ENCODE results near the gene NCAM2.

Gene NCAM2

DNA sequence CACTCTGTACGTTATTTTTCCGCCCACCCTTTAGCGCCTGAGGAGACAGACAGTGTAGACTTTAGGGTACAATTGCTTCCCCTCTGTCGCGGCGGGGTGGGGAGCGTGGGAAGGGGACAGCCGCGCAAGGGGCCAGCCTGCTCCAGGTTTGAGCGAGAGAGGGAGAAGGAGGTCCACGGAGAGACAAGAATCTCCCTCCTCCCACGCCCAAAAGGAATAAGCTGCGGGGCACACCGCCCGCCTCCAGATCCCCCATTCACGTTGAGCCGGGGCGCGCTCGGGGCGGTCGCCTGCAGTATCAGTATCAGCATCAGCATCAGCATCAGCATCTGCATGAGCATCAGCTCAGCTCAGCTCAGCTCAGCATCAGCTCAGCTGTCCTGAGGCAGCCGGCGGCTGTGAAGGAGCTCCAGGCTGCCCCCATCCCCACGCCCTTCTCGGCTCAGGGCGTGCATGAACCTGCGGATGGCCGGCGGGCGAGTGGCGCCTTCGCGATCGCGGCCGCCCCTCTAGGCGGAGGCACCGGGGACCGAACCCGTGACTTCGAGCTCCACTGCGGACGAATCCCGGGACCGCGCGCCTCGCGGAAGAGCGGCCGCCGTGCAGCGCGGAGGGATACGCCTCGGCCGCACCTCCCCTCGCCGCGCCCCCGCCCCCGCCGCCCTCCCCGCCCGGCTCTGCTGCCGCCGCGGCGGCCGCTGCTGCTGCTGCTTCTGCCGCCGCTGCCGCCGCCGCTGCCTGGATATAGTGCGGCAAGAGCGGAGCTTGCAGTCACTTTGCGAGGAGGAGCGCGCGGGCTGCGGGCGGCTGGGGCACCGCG, at the start of gene NCAM2:
NCAM2 (plus strand) TSS at position 774 of the 820 bp plus-strand sequence.
- peak; percentile 28 to 42 for DNase-seq (ENCODE audit: low read depth in 2 of 2)

GRCh38 chr21:20949884-20950283, 48.3 kb upstream of the NCAM2 start:
- no peak for DNase-seq (ENCODE audit: low read depth in 2 of 2)

- no peak for DNase-seq (ENCODE audit: low read depth in 2 of 2)
These were observed 32.4 kb upstream of the NCAM2 start for GRCh38 chr21:20965816-20966215.

GRCh38 chr21:20968391-20968790, 29.8 kb upstream of the NCAM2 start:
- DNase-seq (ENCODE audit: low read depth in 2 of 2), result no peak

- DNase-seq (ENCODE audit: low read depth in 2 of 2), result no peak
These were observed 27.5 kb upstream of the NCAM2 start for GRCh38 chr21:20970691-20971090.

DNA sequence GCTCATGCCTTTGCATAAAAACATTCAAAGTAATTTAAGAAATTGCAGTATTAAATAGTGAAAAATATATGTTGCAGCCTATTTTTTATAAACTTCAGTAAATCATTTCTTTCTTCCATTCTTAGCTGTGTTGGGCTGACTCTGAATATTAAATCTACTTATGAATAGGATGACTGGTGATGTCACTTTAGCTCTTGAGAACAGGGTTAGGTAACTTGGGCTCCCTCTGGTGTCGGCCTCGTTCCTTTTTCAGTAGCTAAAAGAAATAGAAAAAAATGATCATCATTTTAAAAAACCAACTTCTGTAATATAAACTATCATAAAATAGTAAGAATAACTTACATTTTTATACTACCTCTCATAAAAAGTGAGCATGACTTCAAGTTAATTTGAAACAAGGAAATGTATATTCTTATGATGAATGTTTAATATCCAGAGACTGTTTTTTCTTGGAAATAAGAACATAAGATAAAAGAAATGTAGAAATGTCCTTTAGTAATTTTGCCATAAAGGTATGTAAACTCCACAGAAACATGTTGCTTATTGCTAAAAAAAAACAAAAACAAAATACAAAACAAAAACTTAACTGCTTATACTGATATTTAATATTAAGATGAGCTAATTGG, 26.8 kb upstream of the NCAM2 start:
- DNase-seq (ENCODE audit: low read depth in 2 of 2), result no peak

DNA sequence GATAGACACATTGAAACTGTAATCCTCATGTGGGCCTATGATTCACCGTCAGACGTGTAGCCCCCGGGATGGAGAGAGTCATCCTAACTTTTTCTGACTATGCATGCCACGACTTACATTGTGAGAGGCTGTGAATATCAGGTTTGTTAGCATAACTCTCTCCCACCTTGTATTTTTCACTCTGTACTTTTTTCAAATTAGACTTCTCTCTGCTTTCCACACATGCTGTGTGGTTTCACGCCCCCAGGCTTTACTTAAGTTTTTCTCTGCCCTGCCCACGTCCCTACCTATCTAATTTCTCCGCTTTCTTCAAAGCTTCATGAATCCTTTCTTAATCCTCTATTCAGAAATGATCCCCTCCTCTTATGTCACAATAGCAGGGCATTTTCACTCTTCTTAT, 3.4 kb upstream of the NCAM2 start:
- DNase-seq (ENCODE audit: low read depth in 2 of 2), result no peak

DNA sequence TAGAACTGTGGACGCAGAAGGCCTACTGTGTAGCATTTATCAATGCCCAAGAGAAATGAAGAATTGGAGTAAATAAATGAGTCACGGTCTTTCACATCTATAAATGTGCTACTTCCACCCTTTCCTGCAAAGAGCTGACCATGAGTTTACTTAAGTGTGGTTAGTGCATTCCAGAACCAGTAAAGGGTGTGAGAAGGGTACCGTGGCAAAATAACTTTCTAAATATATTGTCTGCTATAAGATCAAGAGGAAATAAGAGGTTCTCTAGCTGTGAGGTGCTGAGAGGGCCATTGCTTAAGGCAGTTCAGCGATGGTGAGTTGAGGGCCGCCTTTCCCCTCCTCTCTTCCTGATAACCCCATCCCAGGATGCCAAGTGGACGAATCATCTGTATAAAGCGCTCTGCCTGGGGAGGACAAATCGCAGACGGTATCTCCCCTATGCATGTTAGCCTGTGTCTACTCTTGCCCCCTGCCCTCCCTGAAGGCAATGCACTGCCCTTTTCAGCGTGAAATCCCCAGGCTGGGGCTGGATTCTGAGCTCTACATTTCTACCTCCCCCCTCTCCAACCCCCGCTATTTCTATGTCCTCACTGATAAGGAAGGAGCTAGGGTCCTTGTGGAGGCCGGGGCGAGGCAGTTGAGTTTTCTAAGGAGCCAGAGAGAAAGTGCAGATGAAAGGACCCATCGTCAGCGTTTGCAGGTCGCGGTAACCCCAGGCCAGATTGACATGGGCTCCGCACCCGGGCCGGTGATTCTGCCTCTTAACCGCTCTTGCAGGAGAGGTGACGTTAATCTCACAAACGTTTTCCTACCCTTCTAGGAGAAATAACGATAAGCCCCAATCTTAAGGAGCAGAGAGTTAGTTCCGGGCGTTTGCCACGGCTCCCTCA, 1.5 kb upstream of the NCAM2 start:
- no peak for DNase-seq (ENCODE audit: low read depth in 2 of 2)

- DNase-seq (ENCODE audit: low read depth in 2 of 2), result no peak
These were observed 936 bp upstream of the NCAM2 start for GRCh38 chr21:20997311-20997635.

DNA sequence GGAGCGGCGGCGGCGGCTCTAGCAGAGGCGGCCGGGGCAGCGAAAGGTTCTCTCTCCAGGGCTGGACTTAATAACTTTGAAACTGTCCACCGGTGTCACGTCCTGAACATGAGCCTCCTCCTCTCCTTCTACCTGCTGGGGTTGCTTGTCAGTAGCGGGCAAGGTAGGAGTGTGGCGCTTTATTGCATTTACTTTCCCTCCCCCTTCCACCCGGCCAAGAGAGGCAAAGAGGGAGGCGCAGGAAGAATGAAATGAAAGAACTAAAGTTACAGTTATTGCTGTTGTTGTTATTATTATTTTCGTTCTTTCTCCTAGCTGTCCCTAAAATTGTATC, 214 bp downstream of the NCAM2 start:
- no peak for DNase-seq (ENCODE audit: low read depth in 2 of 2)

- DNase-seq (ENCODE audit: low read depth in 2 of 2), result no peak
These were observed 677 bp downstream of the NCAM2 start for GRCh38 chr21:20998886-20999285.

DNA sequence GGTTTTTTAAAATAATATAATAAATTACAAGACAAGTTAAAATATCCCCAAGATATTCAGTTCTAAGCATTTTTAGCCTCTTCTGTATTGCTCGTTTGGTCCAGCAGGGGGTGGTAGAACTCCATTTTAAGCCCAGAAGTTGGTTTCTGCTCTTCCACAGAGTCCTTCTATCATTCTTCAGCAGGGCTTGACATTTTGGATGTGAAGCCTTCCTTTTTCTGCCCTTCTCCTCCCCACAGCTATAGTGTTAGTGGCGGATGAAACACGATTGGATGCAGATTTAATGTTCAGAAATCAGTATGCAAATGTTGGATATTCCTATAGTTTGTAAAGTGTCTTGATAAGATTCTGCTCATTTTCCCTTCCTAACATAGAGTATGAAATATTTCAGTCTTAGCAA, 1.4 kb downstream of the NCAM2 start:
- DNase-seq (ENCODE audit: low read depth in 2 of 2), result no peak

DNA sequence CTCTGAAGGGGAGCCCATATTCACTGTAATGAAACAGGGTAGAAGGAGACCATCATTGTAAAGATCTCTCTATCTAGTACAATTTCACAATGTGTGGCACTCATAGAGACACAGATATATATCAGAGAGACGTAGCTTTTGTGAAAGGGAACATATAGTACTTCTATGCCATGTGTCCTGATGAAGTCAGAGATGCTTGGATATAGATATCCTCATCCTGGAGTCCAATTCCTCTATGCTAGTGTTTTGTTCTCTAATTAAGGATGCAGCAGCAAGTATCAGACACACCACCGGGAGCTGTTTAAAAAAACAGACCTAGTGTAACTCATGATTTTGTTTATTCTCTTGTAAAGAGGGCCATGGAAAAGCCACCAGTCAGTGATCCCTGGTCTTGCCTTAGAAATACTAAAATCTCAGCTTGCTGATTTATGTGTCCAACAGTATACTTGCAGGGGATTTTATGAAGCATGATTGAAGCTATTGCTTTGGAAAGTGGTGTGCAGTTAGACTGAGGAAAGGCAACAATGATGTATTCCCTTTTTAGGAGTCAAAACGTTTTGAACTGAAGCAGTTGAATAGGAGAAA, 2.5 kb downstream of the NCAM2 start:
- DNase-seq (ENCODE audit: low read depth in 2 of 2), result no peak

- no peak for DNase-seq (ENCODE audit: low read depth in 2 of 2)
These were observed 3.4 kb downstream of the NCAM2 start for GRCh38 chr21:21001591-21002100.

GRCh38 chr21:21002153-21002552, 3.9 kb downstream of the NCAM2 start:
- no peak for DNase-seq (ENCODE audit: low read depth in 2 of 2)

GRCh38 chr21:21003701-21004100, 5.5 kb downstream of the NCAM2 start:
- no peak for DNase-seq (ENCODE audit: low read depth in 2 of 2)

DNA sequence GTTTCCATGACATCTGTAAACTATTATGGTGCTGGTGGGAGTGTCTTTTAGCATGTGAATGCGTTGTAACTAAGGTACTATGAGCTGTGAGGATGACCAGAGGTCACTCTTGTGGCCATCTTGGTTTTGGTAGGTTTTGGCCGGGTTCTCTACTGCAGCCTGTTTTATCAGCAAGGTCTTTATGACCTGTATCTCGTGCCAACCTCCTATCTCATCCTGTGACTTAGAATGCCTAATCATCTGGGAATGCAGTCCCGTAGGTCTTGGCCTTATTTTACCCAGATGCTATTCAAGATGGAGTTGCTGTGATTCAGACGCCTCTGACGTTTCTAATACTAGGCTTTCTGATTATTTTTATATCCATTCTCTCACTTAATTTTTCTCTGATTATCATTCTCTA, 9.4 kb downstream of the NCAM2 start:
- DNase-seq (ENCODE audit: low read depth in 2 of 2), result no peak

DNA sequence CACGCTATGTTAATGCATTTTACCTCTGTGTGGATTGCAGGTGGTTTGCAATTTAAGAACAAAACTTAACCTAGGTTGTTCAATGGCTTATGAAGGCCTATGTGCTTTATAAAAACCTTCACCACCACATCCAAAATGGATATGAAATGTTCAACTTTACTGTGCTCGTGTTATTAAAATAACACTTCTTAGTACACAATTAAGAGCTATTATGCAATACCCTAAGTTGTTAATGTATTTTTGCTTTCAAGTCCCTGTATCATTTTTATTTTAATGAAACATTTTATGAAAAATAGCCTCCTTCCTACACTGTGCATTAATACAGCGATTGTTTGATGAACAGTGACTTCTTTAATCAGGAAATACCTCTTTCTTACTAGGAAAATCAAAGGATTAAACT, 12.0 kb downstream of the NCAM2 start:
- no peak for DNase-seq (ENCODE audit: low read depth in 2 of 2)

DNA sequence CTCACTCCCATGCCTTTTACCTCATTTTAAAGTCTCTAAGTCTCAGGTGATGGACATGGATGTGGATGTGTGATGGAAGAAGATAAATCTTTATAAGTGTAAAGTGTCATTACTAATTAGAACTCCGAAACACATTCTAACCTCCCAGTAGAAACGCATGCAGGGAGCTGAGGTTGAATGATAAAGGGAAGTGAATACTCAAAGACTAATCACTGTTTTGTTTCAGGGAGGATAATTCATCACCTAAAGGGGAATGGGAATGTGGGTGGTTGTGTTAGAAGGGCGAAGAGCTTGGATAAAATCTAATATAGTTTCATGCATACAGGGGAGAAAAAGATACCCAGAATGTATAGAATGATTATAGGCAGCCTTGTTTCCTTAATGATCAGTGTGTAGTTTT, 12.5 kb downstream of the NCAM2 start:
- DNase-seq (ENCODE audit: low read depth in 2 of 2), result no peak

DNA sequence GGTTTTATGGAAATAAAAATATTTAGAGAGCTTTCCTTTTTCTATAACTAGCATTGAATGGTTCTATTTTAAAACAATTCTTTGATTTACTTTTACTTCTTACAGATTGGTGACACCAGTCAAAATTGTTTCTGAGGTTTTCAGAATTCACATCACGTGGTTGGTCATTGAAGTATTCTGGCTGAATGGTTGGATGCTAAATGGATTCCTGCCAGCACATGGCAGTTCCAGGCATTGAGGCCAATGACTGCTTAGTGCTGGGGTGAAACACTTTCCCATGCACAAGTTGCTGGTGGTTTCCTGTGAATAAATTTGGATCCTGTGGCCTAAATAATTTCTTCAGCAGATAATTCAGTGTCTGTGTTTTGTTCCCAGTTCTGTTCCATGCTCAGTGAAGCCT, 20.6 kb downstream of the NCAM2 start:
- DNase-seq (ENCODE audit: low read depth in 2 of 2), result no peak

- DNase-seq (ENCODE audit: low read depth in 2 of 2), result no peak
These were observed 21.5 kb downstream of the NCAM2 start for GRCh38 chr21:21019681-21020080.

DNA sequence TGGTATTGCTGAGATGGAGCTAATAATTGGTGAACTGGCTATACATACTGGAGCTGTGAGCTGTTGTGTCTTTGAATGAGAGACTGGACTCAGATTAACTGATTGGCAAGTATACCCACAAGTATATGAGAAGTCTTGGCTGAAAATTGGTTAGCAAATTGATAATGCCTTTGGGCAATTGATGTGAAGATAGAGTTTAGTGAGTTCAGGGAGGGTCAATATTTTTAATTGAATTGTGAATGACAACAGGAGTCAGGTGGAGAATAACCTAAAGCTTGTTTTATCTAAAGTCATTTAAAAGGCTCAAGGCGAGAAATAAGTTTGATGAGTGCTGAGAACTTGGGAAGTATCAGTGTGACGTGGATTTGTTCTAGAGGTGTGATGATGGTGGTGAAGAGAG, 27.5 kb downstream of the NCAM2 start:
- no peak for DNase-seq (ENCODE audit: low read depth in 2 of 2)
